Duodenal mucosa (tissue), 2 donors: ENCODE results near the gene MTHFD2L.

Source experiments
- H3K27ac ChIP-seq: one replicate; pipeline ENCODE4 v1.7.0; 2013; ENCODE audit warnings: low read depth, low read length
- H3K27me3 ChIP-seq, 2 donors: one replicate each; pipeline ENCODE4 v1.7.0; 2013; ENCODE audit warnings: low read length in 2 of 2, control low read depth in 1 of 2; ENCODE audit not compliant: insufficient read depth in 2 of 2, control insufficient read depth in 1 of 2
- H3K36me3 ChIP-seq, 2 donors: one replicate each; pipeline ENCODE4 v1.7.0; 2013; ENCODE audit warnings: low read length in 2 of 2, control low read depth in 1 of 2; ENCODE audit not compliant: insufficient read depth in 2 of 2, control insufficient read depth in 1 of 2
- H3K4me1 ChIP-seq, 2 donors: one replicate each; pipeline ENCODE4 v1.7.0; 2013; ENCODE audit warnings: low read length in 2 of 2, control low read depth in 1 of 2; ENCODE audit not compliant: insufficient read depth in 2 of 2, control insufficient read depth in 1 of 2
- H3K4me3 ChIP-seq, 2 donors: one replicate each; pipeline ENCODE4 v1.7.0; 2013; ENCODE audit warnings: low read length in 2 of 2, low read depth in 1 of 2
- H3K9ac ChIP-seq, 2 donors: one replicate each; pipeline ENCODE4 v1.7.0; 2013; ENCODE audit warnings: low read length in 2 of 2, low read depth in 1 of 2
- H3K9me3 ChIP-seq, 2 donors: one replicate each; pipeline ENCODE4 v1.7.0; 2013; ENCODE audit warnings: low read length in 2 of 2, control low read depth in 1 of 2; ENCODE audit not compliant: control insufficient read depth in 1 of 2

The MTHFD2L gene

DNA sequence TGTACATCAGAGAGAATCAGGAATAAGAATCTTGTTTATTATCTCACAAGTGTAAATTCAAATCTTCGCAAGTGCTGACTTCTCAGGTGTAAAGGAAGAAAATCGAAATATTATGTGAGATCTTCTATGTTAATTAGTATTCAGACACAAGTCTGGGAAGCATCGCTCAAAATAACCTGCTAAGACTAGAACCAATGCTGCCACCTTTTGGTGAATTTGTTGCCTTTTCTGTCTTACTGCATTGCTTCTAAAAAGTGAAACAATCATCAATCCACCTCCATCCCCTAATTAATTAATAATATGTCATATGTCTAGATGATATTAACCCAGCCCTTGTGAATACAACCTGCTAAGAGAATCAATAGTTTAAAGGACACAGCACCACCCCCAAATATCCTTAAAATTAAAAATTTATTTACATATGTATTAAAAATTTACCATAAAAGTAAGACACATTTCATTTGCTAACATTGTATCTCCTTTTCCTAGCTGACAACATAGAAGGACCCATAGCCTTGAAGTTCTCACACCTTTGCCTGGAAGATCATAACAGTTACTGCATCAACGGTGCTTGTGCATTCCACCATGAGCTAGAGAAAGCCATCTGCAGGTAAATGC, 153.9 kb downstream of the MTHFD2L start:
- Histone ChIP-seq H3K36me3 (no peaks in the 10 kb centered on the region), H3K4me3 (no peak overlapping the region), H3K27ac (no peak overlapping the region), H3K9me3 (no peaks in the 10 kb centered on the region), H3K4me1 (no peaks in the 10 kb centered on the region), H3K9ac (no peak overlapping the region), H3K27me3 (no peaks in the 10 kb centered on the region)

DNA sequence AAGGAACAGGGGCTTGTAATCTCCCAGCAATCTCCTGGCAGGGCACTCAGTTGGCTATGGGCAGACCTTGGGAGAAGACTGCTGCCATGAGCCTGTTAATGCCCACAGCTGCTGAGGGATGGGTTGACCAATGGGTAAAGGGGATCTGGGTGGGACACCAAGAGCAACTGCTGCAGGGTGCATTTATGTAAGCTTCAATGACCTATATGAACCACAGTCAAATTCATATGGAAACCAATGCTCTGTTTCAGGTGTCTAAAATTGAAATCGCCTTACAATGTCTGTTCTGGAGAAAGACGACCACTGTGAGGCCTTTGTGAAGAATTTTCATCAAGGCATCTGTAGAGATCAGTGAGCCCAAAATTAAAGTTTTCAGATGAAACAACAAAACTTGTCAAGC, 156.4 kb downstream of the MTHFD2L start:
- no peaks in the 10 kb centered on the region for H3K9me3 ChIP-seq
- no peaks in the 10 kb centered on the region for H3K4me1 ChIP-seq
- no peaks in the 10 kb centered on the region for H3K27me3 ChIP-seq
- H3K4me3 ChIP-seq, result no peak overlapping the region
- H3K9ac ChIP-seq, result no peak overlapping the region
- no peaks in the 10 kb centered on the region for H3K36me3 ChIP-seq
- H3K27ac ChIP-seq, result no peak overlapping the region

DNA sequence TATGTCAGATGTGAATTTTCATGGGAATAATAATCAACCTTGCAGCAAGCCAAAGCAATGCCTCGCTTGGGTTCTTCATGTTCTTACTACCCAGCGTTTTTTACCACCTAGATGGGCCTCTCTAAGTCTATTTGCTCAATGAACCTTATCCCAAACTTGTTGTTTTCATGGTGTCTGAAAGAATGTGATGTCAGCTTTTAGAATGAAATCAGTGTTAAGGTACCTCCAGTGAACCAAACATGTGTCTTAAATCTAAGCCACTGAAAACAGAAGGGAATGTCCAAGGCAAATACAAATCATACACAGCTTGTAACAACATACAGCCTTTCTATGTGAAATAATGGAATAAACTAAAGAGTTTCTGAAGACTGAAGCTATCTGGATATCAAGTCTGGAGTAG, 157.0 kb downstream of the MTHFD2L start:
- Histone ChIP-seq H3K27ac (no peak overlapping the region), H3K4me3 (no peak overlapping the region), H3K9ac (no peak overlapping the region)

DNA sequence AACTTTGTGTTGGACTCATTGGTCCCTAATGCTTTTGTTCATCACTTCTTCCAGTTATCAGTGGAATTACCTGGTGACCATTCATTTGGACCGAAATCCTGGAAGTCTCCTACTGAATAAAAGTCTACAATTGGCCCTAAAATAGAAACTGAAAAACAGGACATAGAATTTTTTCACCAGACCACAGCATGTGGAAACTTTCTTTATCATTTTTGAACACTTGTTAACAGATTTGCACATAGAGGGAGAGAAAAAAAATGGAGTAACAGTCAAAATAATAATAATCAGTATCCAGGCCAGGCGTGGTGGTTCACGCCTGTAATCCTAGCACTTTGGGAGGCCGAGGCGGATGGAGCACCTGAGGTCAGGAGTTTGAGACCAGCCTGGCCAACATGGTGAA, 157.5 kb downstream of the MTHFD2L start:
- Histone ChIP-seq H3K27ac (no peak overlapping the region), H3K4me3 (no peak overlapping the region), H3K36me3 (no peaks in the 10 kb centered on the region), H3K9me3 (no peaks in the 10 kb centered on the region), H3K4me1 (no peaks in the 10 kb centered on the region), H3K27me3 (no peaks in the 10 kb centered on the region), H3K9ac (no peak overlapping the region)

More for the DNA sequence above, 157.0 kb downstream of the MTHFD2L start:
- Histone ChIP-seq H3K36me3 (no peaks in the 10 kb centered on the region), H3K9me3 (no peaks in the 10 kb centered on the region), H3K4me1 (no peaks in the 10 kb centered on the region), H3K27me3 (no peaks in the 10 kb centered on the region)

DNA sequence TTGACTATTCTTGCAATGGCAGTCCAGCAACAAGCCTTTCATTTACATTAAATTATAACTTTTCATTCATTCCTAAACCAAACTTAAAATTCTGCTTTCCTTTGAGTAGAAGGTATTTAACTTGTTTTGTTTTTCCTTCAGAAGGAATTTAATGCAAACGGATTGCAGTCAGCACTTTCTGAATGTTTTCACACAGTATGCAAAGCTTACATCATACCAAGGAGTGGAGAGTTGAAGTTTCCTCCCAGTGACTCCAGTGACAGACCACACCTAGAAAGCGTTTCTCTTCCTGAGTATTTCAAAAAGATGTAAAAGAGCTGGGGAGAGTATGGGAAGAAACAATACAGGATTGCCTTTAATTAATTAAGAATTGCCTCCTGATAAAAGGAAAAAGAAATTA, 158.5 kb downstream of the MTHFD2L start:
- Histone ChIP-seq H3K9me3 (no peaks in the 10 kb centered on the region), H3K27ac (no peak overlapping the region), H3K36me3 (no peaks in the 10 kb centered on the region), H3K9ac (no peak overlapping the region), H3K4me1 (no peaks in the 10 kb centered on the region), H3K27me3 (no peaks in the 10 kb centered on the region), H3K4me3 (no peak overlapping the region)

DNA sequence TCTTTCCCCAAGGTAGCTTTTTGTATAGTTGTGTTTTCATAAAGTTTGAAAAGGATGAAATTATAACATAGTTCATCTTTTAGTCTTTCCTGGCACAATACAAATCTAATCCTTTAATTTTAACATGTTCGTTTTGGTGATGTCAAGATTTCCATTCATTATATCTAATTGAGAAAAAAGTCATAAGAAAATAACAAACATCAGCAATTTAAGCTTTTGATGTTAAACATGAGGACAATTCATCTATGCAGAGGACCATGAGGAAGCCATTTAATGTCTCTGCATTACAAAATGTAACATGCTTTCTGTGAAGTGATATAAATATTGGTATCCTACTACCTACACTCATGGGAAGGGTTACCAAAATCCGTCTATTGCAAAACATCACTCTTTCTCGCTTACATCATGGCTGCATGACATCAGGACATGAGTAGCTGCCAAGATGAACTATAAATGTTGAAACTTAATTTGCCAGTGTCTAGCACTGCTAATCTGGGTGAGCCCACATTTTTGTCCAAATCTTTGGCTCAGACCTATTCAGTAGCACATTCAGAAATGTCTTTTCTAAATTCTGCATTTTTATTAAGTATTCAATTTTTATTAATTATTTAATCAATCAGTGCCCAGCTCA, 159.8 kb downstream of the MTHFD2L start:
- Histone ChIP-seq H3K4me3 (no peak overlapping the region), H3K27me3 (no peaks in the 10 kb centered on the region), H3K9ac (no peak overlapping the region), H3K4me1 (no peaks in the 10 kb centered on the region), H3K27ac (no peak overlapping the region), H3K9me3 (no peaks in the 10 kb centered on the region), H3K36me3 (no peaks in the 10 kb centered on the region)

DNA sequence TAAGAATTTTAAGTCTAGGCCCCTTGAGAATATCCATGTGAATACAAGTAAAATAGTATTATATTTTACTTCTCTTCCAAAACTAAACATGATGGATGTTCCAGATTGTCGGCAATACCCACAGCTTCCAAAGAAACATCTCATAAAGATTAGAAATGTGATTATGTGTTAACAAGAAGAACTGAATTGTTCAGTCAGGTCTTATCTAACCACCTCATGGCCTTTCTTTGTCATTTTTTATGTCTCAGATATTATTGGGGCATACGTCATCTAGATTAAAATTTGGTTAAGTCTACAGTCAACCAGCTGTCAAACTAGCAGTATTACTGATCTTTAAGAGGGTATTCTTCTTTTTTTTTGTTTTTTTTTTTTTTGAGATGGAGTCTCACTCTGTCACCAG, 160.4 kb downstream of the MTHFD2L start:
- no peaks in the 10 kb centered on the region for H3K9me3 ChIP-seq
- no peaks in the 10 kb centered on the region for H3K4me1 ChIP-seq
- H3K27ac ChIP-seq, result no peak overlapping the region
- no peaks in the 10 kb centered on the region for H3K36me3 ChIP-seq
- H3K27me3 ChIP-seq, result no peaks in the 10 kb centered on the region
- H3K9ac ChIP-seq, result no peak overlapping the region
- H3K4me3 ChIP-seq, result no peak overlapping the region

DNA sequence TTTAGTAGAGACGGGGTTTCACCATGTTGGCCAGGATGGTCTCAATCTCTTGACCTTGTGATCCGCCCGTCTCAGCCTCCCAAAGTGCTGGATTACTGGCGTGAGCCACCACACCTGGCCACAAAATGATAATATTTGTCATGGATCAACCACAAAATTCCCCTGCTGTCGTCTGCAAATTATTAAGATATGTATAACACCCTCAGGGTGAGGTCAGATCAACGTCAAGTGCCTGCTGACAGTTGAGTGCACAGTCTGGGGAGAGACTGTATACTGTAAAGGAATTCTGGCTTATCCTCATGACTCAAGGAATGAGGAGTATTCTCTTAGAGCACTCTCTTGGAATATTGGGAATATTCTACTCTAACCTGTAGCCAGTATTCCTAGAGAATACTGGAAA, 161.6 kb downstream of the MTHFD2L start:
- H3K9me3 ChIP-seq, result no peaks in the 10 kb centered on the region
- H3K4me1 ChIP-seq, result no peaks in the 10 kb centered on the region
- no peak overlapping the region for H3K4me3 ChIP-seq

DNA sequence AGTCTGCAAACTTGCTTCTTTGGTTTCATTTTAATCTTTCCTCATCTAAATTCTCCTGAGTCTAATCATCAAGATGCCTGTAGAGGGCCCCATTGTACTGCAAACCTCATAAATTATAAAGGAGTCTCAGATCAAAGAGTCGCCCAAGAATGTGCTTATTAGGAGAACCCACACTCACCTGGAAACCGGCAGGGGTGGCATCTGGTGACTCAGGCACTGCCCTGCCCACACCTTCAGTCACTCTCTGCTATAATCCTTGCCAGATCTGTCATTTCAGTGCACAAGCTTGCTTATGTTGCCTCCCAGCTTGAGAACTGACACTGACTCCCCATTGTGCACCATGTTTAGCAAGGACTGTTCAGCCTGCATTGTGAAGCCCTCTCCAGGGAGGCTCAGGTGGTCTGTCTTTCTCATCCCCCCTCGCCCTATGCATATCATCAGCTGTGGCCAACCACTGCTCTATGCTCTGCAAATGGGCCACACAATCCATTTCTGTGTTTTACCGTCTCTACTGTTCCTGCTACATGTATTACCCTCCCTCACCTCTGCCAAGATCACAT, 162.7 kb downstream of the MTHFD2L start:
- H3K9me3 ChIP-seq, result no peaks in the 10 kb centered on the region
- no peaks in the 10 kb centered on the region for H3K4me1 ChIP-seq
- no peak overlapping the region for H3K27ac ChIP-seq
- no peak overlapping the region for H3K4me3 ChIP-seq
- H3K27me3 ChIP-seq, result no peaks in the 10 kb centered on the region
- no peak overlapping the region for H3K9ac ChIP-seq
- H3K36me3 ChIP-seq, result no peaks in the 10 kb centered on the region

More for the DNA sequence above, 161.6 kb downstream of the MTHFD2L start:
- Histone ChIP-seq H3K27me3 (no peaks in the 10 kb centered on the region), H3K27ac (no peak overlapping the region), H3K9ac (no peak overlapping the region), H3K36me3 (no peaks in the 10 kb centered on the region)

DNA sequence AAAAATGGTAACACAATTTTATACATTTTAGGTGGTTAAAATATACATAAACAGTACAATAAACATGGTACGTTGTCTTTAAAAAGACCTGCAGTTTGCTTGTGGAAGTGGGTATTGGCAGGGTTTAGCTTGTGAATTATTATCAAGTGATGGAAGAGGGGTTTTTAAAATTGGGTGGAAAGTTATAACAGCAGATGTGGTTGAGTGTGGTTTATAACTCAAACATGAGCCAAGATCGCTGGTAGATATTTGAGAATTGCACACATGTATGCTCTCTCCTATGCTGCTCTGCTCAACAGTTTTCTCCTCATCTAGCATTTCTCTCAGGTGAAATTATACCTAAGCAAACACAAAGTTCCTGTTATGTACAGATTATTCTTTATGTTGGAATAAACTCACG, 164.4 kb downstream of the MTHFD2L start:
- Histone ChIP-seq H3K4me1 (no peaks in the 10 kb centered on the region), H3K36me3 (no peaks in the 10 kb centered on the region), H3K9me3 (no peaks in the 10 kb centered on the region), H3K9ac (no peak overlapping the region), H3K27me3 (no peaks in the 10 kb centered on the region), H3K4me3 (no peak overlapping the region), H3K27ac (no peak overlapping the region)
